Uterus (tissue), 2 donors: ENCODE measurements around the gene P2RY8.

Experiments used
- POLR2A ChIP-seq, 2 donors: fragments of 450-650 bp; IDR thresholded peaks; one replicate each; pipeline ENCODE4 v1.6.1; 2016; ENCODE audit warnings: antibody characterized with exemption in 2 of 2, mild to moderate bottlenecking in 1 of 2, moderate library complexity in 1 of 2
- TF ChIP-seq, protein P1 (sequence below), 4 experiments: fragments of 200-600 bp in 2 of 4; fragments of 450-650 bp in 2 of 4; sonication (generic) in 2 of 4; IDR thresholded peaks; one replicate each; pipeline ENCODE4 v1.5.1; 2016 to 2019; ENCODE audit warnings: antibody characterized with exemption in 4 of 4, mild to moderate bottlenecking in 2 of 4, moderate library complexity in 1 of 4

DNA sequence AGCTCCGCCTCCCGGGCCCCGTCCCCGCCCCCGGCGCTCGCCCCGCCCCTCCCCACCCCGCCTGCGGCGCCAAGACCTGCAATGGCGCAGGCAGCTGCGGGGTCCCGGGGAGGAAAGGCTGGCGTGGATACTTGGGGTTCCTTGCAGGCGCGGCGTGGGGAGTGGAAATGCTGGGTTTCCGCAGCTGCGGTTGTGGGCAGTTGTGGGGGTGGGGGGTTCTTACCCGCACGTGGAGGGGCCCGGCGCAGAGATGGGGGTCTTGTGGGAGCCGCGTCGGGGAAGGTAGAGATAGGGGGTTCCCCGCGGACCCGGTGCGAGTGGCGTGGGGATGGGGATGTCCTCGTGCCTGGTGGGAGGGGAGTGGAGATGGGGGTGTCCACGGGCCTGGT, 83.6 kb downstream of the P2RY8 start:
- TF ChIP-seq, protein P1, sequence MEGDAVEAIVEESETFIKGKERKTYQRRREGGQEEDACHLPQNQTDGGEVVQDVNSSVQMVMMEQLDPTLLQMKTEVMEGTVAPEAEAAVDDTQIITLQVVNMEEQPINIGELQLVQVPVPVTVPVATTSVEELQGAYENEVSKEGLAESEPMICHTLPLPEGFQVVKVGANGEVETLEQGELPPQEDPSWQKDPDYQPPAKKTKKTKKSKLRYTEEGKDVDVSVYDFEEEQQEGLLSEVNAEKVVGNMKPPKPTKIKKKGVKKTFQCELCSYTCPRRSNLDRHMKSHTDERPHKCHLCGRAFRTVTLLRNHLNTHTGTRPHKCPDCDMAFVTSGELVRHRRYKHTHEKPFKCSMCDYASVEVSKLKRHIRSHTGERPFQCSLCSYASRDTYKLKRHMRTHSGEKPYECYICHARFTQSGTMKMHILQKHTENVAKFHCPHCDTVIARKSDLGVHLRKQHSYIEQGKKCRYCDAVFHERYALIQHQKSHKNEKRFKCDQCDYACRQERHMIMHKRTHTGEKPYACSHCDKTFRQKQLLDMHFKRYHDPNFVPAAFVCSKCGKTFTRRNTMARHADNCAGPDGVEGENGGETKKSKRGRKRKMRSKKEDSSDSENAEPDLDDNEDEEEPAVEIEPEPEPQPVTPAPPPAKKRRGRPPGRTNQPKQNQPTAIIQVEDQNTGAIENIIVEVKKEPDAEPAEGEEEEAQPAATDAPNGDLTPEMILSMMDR (IDR thresholded peaks at IDR 0.05), result no peak
- peak in 1 of 2 donors; percentile 51 for TF ChIP-seq POLR2A (IDR thresholded peaks at IDR 0.05)
